Neural cell (in vitro differentiated cells): ENCODE data around the gene AXL.

ENCODE experiments used
- EP300 ChIP-seq: fragments of 450-650 bp; conservative IDR thresholded peaks from 2 replicates; pipeline ENCODE4 v1.6.1; 2014; ENCODE audit warnings: antibody characterized with exemption, mild to moderate bottlenecking, moderate library complexity; ENCODE audit not compliant: poor library complexity, severe bottlenecking
- EZH2 ChIP-seq: fragments of 200-600, 300-800 bp; shearing (Covaris generic), sonication (generic); IDR thresholded peaks from 2 replicates; pipeline ENCODE4 v1.6.1; 2014; ENCODE audit warnings: antibody characterized with exemption, low read length, borderline replicate concordance, mild to moderate bottlenecking; ENCODE audit not compliant: insufficient read depth, poor library complexity, severe bottlenecking
- TF ChIP-seq, protein P1 (sequence below): IDR thresholded peaks from 2 replicates; pipeline ENCODE4 v1.6.1; 2012; ENCODE audit warnings: borderline replicate concordance
- TF ChIP-seq, protein P2 (sequence below): fragments of 450-650 bp; IDR thresholded peaks from 2 replicates; pipeline ENCODE4 v1.5.1; 2014; ENCODE audit warnings: antibody characterized with exemption, mild to moderate bottlenecking, moderate library complexity; ENCODE audit not compliant: poor library complexity, severe bottlenecking

DNA sequence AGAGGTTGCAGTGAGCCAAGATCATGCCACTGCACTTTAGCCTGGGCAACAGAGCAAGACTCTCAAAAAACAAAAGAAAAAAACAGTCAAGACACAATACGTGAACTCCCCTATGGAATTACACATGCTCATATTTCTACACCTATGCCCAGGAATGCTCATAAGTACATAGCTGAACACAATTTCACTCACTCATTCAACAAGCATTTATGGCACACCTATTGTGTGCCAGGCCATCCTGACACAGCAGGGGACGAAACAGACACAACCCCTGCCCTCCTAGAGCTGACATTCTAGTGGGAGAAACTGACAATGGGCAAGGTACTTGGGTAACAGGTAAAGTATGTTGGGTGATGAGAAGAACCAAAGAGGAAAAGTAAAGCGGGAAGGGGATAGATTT, 9.5 kb downstream of the AXL start:
- TF ChIP-seq, protein P1, sequence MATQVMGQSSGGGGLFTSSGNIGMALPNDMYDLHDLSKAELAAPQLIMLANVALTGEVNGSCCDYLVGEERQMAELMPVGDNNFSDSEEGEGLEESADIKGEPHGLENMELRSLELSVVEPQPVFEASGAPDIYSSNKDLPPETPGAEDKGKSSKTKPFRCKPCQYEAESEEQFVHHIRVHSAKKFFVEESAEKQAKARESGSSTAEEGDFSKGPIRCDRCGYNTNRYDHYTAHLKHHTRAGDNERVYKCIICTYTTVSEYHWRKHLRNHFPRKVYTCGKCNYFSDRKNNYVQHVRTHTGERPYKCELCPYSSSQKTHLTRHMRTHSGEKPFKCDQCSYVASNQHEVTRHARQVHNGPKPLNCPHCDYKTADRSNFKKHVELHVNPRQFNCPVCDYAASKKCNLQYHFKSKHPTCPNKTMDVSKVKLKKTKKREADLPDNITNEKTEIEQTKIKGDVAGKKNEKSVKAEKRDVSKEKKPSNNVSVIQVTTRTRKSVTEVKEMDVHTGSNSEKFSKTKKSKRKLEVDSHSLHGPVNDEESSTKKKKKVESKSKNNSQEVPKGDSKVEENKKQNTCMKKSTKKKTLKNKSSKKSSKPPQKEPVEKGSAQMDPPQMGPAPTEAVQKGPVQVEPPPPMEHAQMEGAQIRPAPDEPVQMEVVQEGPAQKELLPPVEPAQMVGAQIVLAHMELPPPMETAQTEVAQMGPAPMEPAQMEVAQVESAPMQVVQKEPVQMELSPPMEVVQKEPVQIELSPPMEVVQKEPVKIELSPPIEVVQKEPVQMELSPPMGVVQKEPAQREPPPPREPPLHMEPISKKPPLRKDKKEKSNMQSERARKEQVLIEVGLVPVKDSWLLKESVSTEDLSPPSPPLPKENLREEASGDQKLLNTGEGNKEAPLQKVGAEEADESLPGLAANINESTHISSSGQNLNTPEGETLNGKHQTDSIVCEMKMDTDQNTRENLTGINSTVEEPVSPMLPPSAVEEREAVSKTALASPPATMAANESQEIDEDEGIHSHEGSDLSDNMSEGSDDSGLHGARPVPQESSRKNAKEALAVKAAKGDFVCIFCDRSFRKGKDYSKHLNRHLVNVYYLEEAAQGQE = no peak
- TF ChIP-seq EZH2 (no peak), EP300 (no peak)
- TF ChIP-seq, protein P2, sequence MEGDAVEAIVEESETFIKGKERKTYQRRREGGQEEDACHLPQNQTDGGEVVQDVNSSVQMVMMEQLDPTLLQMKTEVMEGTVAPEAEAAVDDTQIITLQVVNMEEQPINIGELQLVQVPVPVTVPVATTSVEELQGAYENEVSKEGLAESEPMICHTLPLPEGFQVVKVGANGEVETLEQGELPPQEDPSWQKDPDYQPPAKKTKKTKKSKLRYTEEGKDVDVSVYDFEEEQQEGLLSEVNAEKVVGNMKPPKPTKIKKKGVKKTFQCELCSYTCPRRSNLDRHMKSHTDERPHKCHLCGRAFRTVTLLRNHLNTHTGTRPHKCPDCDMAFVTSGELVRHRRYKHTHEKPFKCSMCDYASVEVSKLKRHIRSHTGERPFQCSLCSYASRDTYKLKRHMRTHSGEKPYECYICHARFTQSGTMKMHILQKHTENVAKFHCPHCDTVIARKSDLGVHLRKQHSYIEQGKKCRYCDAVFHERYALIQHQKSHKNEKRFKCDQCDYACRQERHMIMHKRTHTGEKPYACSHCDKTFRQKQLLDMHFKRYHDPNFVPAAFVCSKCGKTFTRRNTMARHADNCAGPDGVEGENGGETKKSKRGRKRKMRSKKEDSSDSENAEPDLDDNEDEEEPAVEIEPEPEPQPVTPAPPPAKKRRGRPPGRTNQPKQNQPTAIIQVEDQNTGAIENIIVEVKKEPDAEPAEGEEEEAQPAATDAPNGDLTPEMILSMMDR = no peak
